Activated B cell treated with CpG ODN at 0.5 μM for 24 hours (primary cell): ENCODE results near the gene TXN. TPM values are rescaled to one million over a fixed set of nuclear protein-coding genes. Genes with fewer than 3 reads are reported as not detected.
"Not testable (repeated sequence)": the region's sequence is repeated elsewhere in the genome, so short reads cannot be mapped to it uniquely, and the experiment has no call there.

Experiments
- ATAC-seq: fragments of 200-7000 bp; cut with Tn5 transposase; one replicate; pipeline ENCODE4 v1.10.0; 2021; ENCODE audit warnings: low read depth, mild to moderate bottlenecking, moderate library complexity
- CTCF ChIA-PET: fragments of 350-600 bp; sonication (Branson Sonifier 250); formaldehyde crosslinking; loops from one replicate; lab custom pipeline; 2021; ENCODE audit warnings: antibody characterized with exemption; lab: Charles Lee
- POLR2A ChIA-PET: fragments of 350-600 bp; sonication (Branson Sonifier 250); formaldehyde crosslinking; loops from one replicate; lab custom pipeline; 2021; ENCODE audit warnings: antibody characterized with exemption; lab: Charles Lee
- DNase-seq: peaks from one replicate; pipeline ENCODE4 v3.0.0; 2022
- H3K27ac Mint-ChIP-seq: one replicate; pipeline ENCODE4 v1.8.0; 2020; ENCODE audit warnings: mixed read lengths
- H3K27me3 Mint-ChIP-seq: one replicate; pipeline ENCODE4 v1.8.0; 2021; ENCODE audit warnings: mixed read lengths
- H3K36me3 Mint-ChIP-seq: one replicate; pipeline ENCODE4 v1.8.0; 2021; ENCODE audit warnings: low read depth, mixed read lengths
- H3K4me1 Mint-ChIP-seq: one replicate; pipeline ENCODE4 v1.8.0; 2021; ENCODE audit warnings: mixed read lengths
- H3K4me3 Mint-ChIP-seq: one replicate; pipeline ENCODE4 v1.8.0; 2020; ENCODE audit warnings: mild to moderate bottlenecking, mixed read lengths
- H3K9me3 Mint-ChIP-seq: one replicate; pipeline ENCODE4 v1.8.0; 2020; ENCODE audit warnings: mixed read lengths
- CTCF ChIP-seq: fragments of 200-600 bp; IDR thresholded peaks from one replicate; pipeline ENCODE4 v1.8.0; 2022; ENCODE audit warnings: antibody characterized with exemption, mild to moderate bottlenecking
- intact Hi-C: fragments of 100-400 bp; cut with micrococcal nuclease; formaldehyde crosslinking; loops from one replicate; pipeline ENCODE4 v1.15.1; 2024
- total RNA-seq: library from RNA; stranded (reverse); gene quantifications from 2 replicates; pipeline ENCODE4 v1.2.3, GENCODE V29; 2022

Gene TXN
- total RNA-seq, 1 donor from 2014 or later, result 205 TPM

GRCh38 chr9:110207071-110207641, 49.2 kb downstream of the TXN start:
- H3K36me3 Mint-ChIP-seq, result no peaks in the 10 kb centered on the region
- no peaks in the 10 kb centered on the region for H3K4me1 Mint-ChIP-seq
- H3K27me3 Mint-ChIP-seq, result peaks cover 2% of the 10 kb centered on the region
- CTCF ChIA-PET, result no interaction called here
- no peak overlapping the region for H3K4me3 Mint-ChIP-seq
- no peak for TF ChIP-seq CTCF
- DNase-seq (no peak), ATAC-seq (no peak)
- no peak overlapping the region for H3K27ac Mint-ChIP-seq
- intact Hi-C loops, result no loop called here
- POLR2A ChIA-PET, result no interaction called here
- no peaks in the 10 kb centered on the region for H3K9me3 Mint-ChIP-seq

- Mint-ChIP-seq H3K27ac (no peak overlapping the region), H3K4me3 (no peak overlapping the region), H3K9me3 (no peaks in the 10 kb centered on the region), H3K4me1 (no peaks in the 10 kb centered on the region), H3K27me3 (peaks cover 2% of the 10 kb centered on the region), H3K36me3 (no peaks in the 10 kb centered on the region)
- POLR2A ChIA-PET, result no interaction called here
- intact Hi-C loops, result no loop called here
- CTCF ChIA-PET, result interaction anchor here (0.7 kb wide), 1 partner anchor 325 kb away, joined by 3 read pairs; no protein-coding TSS in a partner anchor
- ATAC-seq, result no peak
- no peak for DNase-seq
- no peak for TF ChIP-seq CTCF
Observed at GRCh38 chr9:110206389-110206788, 49.9 kb downstream of the TXN start.

GRCh38 chr9:110205612-110206011, 50.7 kb downstream of the TXN start:
- H3K36me3 Mint-ChIP-seq, H3K27me3 Mint-ChIP-seq, ATAC-seq, H3K4me3 Mint-ChIP-seq, H3K9me3 Mint-ChIP-seq, intact Hi-C loops, DNase-seq, H3K4me1 Mint-ChIP-seq, H3K27ac Mint-ChIP-seq: not testable (repeated sequence)
- POLR2A ChIA-PET, result interaction anchor here (0.6 kb wide), 1 partner anchor 72 kb away, joined by 3 read pairs; no protein-coding TSS in a partner anchor
- CTCF ChIA-PET, result interaction anchor here (0.7 kb wide), 1 partner anchor 324 kb away, joined by 3 read pairs; no protein-coding TSS in a partner anchor

- Mint-ChIP-seq H3K27ac (no peak overlapping the region), H3K4me1 (no peaks in the 10 kb centered on the region)
Observed at GRCh38 chr9:110202232-110202631, 54.1 kb downstream of the TXN start.

GRCh38 chr9:110199643-110200042, 56.7 kb downstream of the TXN start:
- TF ChIP-seq CTCF, result no peak
- no peaks in the 10 kb centered on the region for H3K27me3 Mint-ChIP-seq
- H3K9me3 Mint-ChIP-seq, result no peaks in the 10 kb centered on the region
- H3K36me3 Mint-ChIP-seq, result no peaks in the 10 kb centered on the region
- POLR2A ChIA-PET, result no interaction called here
- CTCF ChIA-PET, result no interaction called here
- DNase-seq, result no peak
- H3K4me1 Mint-ChIP-seq, result no peaks in the 10 kb centered on the region
- no peak for ATAC-seq
- no peak overlapping the region for H3K27ac Mint-ChIP-seq
- H3K4me3 Mint-ChIP-seq, result no peak overlapping the region
- intact Hi-C loops, result no loop called here

More at GRCh38 chr9:110202232-110202631, 54.1 kb downstream of the TXN start:
- intact Hi-C loops, result no loop called here
- peaks cover 2% of the 10 kb centered on the region for H3K27me3 Mint-ChIP-seq
- H3K36me3 Mint-ChIP-seq, result no peaks in the 10 kb centered on the region
- H3K9me3 Mint-ChIP-seq, result no peaks in the 10 kb centered on the region
- TF ChIP-seq CTCF, result no peak
- no peak overlapping the region for H3K4me3 Mint-ChIP-seq
- POLR2A ChIA-PET, result no interaction called here
- CTCF ChIA-PET, result no interaction called here
- ATAC-seq, result no peak
- DNase-seq, result no peak

GRCh38 chr9:110198357-110198756, 58.0 kb downstream of the TXN start:
- ATAC-seq (no peak), DNase-seq (no peak)
- no peak for TF ChIP-seq CTCF
- Mint-ChIP-seq H3K4me3 (no peak overlapping the region), H3K27me3 (no peaks in the 10 kb centered on the region), H3K4me1 (no peaks in the 10 kb centered on the region), H3K36me3 (no peaks in the 10 kb centered on the region), H3K27ac (no peak overlapping the region), H3K9me3 (no peaks in the 10 kb centered on the region)
- ChIA-PET POLR2A (no interaction called here), CTCF (no interaction called here)
- intact Hi-C loops, result no loop called here
